Measurements from ENCODE around the gene PLOD3. TPM values are rescaled to one million over a fixed set of nuclear protein-coding genes. Genes with fewer than 3 reads are reported as not detected.

Gene PLOD3
- total RNA-seq, 1 experiment from 2014 or later: 83.7 TPM

GRCh38 chr7:101165075-101165957 lies 52.1 kb downstream of the PLOD3 start, which contains the start of gene VGF (continued):
- TF ChIP-seq, protein P1, sequence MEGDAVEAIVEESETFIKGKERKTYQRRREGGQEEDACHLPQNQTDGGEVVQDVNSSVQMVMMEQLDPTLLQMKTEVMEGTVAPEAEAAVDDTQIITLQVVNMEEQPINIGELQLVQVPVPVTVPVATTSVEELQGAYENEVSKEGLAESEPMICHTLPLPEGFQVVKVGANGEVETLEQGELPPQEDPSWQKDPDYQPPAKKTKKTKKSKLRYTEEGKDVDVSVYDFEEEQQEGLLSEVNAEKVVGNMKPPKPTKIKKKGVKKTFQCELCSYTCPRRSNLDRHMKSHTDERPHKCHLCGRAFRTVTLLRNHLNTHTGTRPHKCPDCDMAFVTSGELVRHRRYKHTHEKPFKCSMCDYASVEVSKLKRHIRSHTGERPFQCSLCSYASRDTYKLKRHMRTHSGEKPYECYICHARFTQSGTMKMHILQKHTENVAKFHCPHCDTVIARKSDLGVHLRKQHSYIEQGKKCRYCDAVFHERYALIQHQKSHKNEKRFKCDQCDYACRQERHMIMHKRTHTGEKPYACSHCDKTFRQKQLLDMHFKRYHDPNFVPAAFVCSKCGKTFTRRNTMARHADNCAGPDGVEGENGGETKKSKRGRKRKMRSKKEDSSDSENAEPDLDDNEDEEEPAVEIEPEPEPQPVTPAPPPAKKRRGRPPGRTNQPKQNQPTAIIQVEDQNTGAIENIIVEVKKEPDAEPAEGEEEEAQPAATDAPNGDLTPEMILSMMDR (IDR thresholded peaks at IDR 0.05 in 2 of 3, conservative IDR thresholded peaks at IDR 0.05 in 1 of 3; ENCODE audit: borderline replicate concordance in 1 of 3, insufficient read depth in 1 of 3, low read depth in 2 of 3, low read length in 2 of 3): no peak
- TF ChIP-seq YY1 (IDR thresholded peaks at IDR 0.05; ENCODE audit: extremely low read depth, insufficient replicate concordance, low read depth, low read length) (peak; percentile 70), TCF7L2 (IDR thresholded peaks at IDR 0.05; ENCODE audit: borderline replicate concordance, extremely low read depth, insufficient read depth, insufficient read length) (peak; percentile 47), CEBPB (IDR thresholded peaks at IDR 0.05; ENCODE audit: low read depth) (no peak), ELF1 (IDR thresholded peaks at IDR 0.05; ENCODE audit: borderline replicate concordance, low read depth) (no peak), ATF3 (IDR thresholded peaks at IDR 0.05) (no peak), RAD21 (IDR thresholded peaks at IDR 0.05; ENCODE audit: low read depth) (no peak)

GRCh38 chr7:101164071-101164840 lies 53.1 kb downstream of the PLOD3 start:
- Histone ChIP-seq H3K79me2 (ENCODE audit: insufficient read depth, low read length) (peaks cover 11% of the 10 kb centered on the region; the same call in 1 of the 2 replicates), H3K9ac (ENCODE audit: low read length) (peak overlapping the region; percentile 78), H3K27me3 (ENCODE audit: insufficient read depth, low read length) (no peaks in the 10 kb centered on the region), H3K27ac (ENCODE audit: low read depth, low read length) (peak overlapping the region; percentile 97), H3K4me3 (replicated peaks in 1 of 2; ENCODE audit: low read depth in 1 of 2, low read length in 2 of 2) (peak overlapping the region; percentile 73 to 78), H3K9me2 (ENCODE audit: insufficient read depth) (no peaks in the 10 kb centered on the region), H3K4me2 (ENCODE audit: low read length) (peak overlapping the region; percentile 80), H3K36me3 (ENCODE audit: control insufficient read depth in 1 of 2, insufficient read depth in 2 of 2, low read length in 2 of 2) (peaks cover under 1% of the 10 kb centered on the region in 2 experiments; a peak in 3 of 4 replicates), H4K20me1 (ENCODE audit: insufficient read depth) (no peaks in the 10 kb centered on the region), H2AFZ (ENCODE audit: low read depth, low read length, poor library complexity, severe bottlenecking) (no peak overlapping the region), H3K9me3 (ENCODE audit: control insufficient read depth in 1 of 2, insufficient read depth in 1 of 2, low read depth in 1 of 2, low read length in 2 of 2) (no peaks in the 10 kb centered on the region), H3K4me1 (ENCODE audit: control insufficient read depth in 1 of 2, insufficient read depth in 2 of 2, low read length in 2 of 2) (peaks cover 64 to 97% of the 10 kb centered on the region in 2 experiments)
- ChIA-PET RAD21 (ENCODE audit: low non-redundant PET in 1 of 2, low total read pairs in 2 of 2, uncharacterized antibody in 2 of 2, unreplicated experiment in 2 of 2) (no interaction called here), CTCF (interaction anchor here (3.0 kb wide), 1 partner anchor 20 kb away, joined by 16 read pairs; no protein-coding TSS in a partner anchor), POLR2A (interaction anchor here (2.0 to 2.5 kb wide), 3 partner anchors 10 to 38 kb away, joined by 7 to 23 read pairs (median 15); partner anchors contain the start of gene SERPINE1)
- BruUV-seq (replicated peaks): TSS peak; percentile 68
- DNase-seq (ENCODE audit: low read depth, low spot score): no peak
- intact Hi-C loops (cut with micrococcal nuclease): no loop called here
- no peak for ATAC-seq
- TF ChIP-seq, protein P2, sequence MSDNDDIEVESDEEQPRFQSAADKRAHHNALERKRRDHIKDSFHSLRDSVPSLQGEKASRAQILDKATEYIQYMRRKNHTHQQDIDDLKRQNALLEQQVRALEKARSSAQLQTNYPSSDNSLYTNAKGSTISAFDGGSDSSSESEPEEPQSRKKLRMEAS (IDR thresholded peaks at IDR 0.05): no peak
- no peak for TF ChIP-seq TCF7L2 (IDR thresholded peaks at IDR 0.05; ENCODE audit: borderline replicate concordance, extremely low read depth, insufficient read depth, insufficient read length)
- no peak for TF ChIP-seq ATF3 (IDR thresholded peaks at IDR 0.05)
- no peak for TF ChIP-seq CEBPB (IDR thresholded peaks at IDR 0.05; ENCODE audit: low read depth)
- no peak; the same call in 1 of the 2 replicates for TF ChIP-seq ZFX (IDR thresholded peaks at IDR 0.05)
- no peak for TF ChIP-seq ZNF274 (IDR thresholded peaks at IDR 0.05; ENCODE audit: low read depth, low read length)
- no peak for TF ChIP-seq SP1 (IDR thresholded peaks at IDR 0.05; ENCODE audit: low read depth)
- no peak for TF ChIP-seq ELF1 (IDR thresholded peaks at IDR 0.05; ENCODE audit: borderline replicate concordance, low read depth)
- TF ChIP-seq POLR2A (IDR thresholded peaks at IDR 0.05; ENCODE audit: borderline replicate concordance, extremely low read depth, insufficient read depth, insufficient read length): no peak
- TF ChIP-seq FOSL1 (IDR thresholded peaks at IDR 0.05; ENCODE audit: low read depth): no peak
- TF ChIP-seq, protein P3, sequence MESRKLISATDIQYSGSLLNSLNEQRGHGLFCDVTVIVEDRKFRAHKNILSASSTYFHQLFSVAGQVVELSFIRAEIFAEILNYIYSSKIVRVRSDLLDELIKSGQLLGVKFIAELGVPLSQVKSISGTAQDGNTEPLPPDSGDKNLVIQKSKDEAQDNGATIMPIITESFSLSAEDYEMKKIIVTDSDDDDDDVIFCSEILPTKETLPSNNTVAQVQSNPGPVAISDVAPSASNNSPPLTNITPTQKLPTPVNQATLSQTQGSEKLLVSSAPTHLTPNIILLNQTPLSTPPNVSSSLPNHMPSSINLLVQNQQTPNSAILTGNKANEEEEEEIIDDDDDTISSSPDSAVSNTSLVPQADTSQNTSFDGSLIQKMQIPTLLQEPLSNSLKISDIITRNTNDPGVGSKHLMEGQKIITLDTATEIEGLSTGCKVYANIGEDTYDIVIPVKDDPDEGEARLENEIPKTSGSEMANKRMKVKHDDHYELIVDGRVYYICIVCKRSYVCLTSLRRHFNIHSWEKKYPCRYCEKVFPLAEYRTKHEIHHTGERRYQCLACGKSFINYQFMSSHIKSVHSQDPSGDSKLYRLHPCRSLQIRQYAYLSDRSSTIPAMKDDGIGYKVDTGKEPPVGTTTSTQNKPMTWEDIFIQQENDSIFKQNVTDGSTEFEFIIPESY (IDR thresholded peaks at IDR 0.05; ENCODE audit: extremely low read depth, insufficient replicate concordance, low read length): no peak
- TF ChIP-seq POLR2AphosphoS5 (IDR thresholded peaks at IDR 0.05; ENCODE audit: low read depth, low read length): no peak

Measured in HCT116 (cell line).